Transverse colon (tissue), 4 donors: ENCODE results near the gene EOLA2.

ENCODE experiments used
- EP300 ChIP-seq: sonication (generic); formaldehyde crosslinking; IDR thresholded peaks from one replicate; pipeline ENCODE4 v1.6.1; 2017; ENCODE audit warnings: antibody characterized with exemption, low read depth
- POLR2A ChIP-seq: fragments of 450-650 bp; IDR thresholded peaks from one replicate; pipeline ENCODE4 v1.6.1; 2016; ENCODE audit warnings: antibody characterized with exemption, mild to moderate bottlenecking, moderate library complexity
- POLR2AphosphoS5 ChIP-seq, 3 donors: sonication (generic); formaldehyde crosslinking; IDR thresholded peaks; one replicate each; pipeline ENCODE4 v1.6.1; 2016; ENCODE audit warnings: antibody characterized with exemption in 3 of 3
- TF ChIP-seq, protein P1 (sequence below), 5 experiments: fragments of 200-600 bp in 3 of 5; fragments of 450-650 bp in 2 of 5; sonication (generic) in 3 of 5; IDR thresholded peaks; 1 replicate in 2 of 5; 2 replicates in 3 of 5; pipeline ENCODE4 v1.5.1; 2016 to 2017; ENCODE audit warnings: antibody characterized with exemption in 5 of 5, inconsistent platforms in 3 of 5, mild to moderate bottlenecking in 2 of 5, moderate library complexity in 1 of 5

DNA sequence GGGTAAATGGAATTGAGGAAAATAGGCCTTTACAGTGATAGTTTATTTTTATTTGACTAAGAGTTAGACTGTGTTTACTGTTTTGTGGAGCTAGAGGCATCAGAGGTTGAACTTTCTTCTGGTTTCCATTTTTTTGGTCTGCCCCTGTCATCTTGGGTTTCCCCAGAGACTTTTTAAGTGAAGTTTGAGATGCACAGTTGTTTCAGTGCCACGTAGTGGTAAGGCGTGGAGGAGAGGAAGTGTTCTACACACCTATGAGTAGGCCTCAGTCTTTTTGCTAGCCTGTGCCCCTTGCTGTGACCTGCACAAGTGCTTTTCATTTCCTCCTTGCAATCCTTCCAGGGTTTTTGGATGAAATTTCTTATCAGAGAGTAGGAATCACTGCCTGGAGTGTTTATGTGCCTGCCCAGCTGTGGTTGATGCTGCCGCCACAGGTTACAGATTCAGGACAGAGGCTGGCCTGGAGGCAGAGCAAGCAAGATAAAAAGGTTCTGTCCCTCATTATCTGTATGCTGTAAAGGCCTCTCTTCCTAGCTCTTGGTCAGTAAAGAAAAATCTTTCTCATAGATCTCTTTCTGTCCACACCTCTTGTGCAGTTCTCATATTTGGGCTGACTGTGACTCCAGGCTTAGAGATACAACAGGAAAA is 21.4 kb downstream of the EOLA2 start:
- TF ChIP-seq, protein P1, sequence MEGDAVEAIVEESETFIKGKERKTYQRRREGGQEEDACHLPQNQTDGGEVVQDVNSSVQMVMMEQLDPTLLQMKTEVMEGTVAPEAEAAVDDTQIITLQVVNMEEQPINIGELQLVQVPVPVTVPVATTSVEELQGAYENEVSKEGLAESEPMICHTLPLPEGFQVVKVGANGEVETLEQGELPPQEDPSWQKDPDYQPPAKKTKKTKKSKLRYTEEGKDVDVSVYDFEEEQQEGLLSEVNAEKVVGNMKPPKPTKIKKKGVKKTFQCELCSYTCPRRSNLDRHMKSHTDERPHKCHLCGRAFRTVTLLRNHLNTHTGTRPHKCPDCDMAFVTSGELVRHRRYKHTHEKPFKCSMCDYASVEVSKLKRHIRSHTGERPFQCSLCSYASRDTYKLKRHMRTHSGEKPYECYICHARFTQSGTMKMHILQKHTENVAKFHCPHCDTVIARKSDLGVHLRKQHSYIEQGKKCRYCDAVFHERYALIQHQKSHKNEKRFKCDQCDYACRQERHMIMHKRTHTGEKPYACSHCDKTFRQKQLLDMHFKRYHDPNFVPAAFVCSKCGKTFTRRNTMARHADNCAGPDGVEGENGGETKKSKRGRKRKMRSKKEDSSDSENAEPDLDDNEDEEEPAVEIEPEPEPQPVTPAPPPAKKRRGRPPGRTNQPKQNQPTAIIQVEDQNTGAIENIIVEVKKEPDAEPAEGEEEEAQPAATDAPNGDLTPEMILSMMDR (IDR thresholded peaks at IDR 0.05), result no peak
- TF ChIP-seq POLR2A (no peak), EP300 (no peak), POLR2AphosphoS5 (IDR thresholded peaks at IDR 0.05) (no peak)
